Mammary epithelial cell (primary cell): ENCODE measurements around the gene KCNH6.

Experiments
- CTCF ChIP-seq, 2 donors: IDR thresholded peaks in 1 of 2; conservative IDR thresholded peaks in 1 of 2; 2 replicates each; pipeline ENCODE4 v1.5.1; 2011 to 2012; ENCODE audit warnings: inconsistent platforms in 2 of 2, low read length in 2 of 2, mild to moderate bottlenecking in 2 of 2, control low read depth in 1 of 2, low read depth in 1 of 2; ENCODE audit not compliant: insufficient read depth in 1 of 2; ENCODE audit errors: extremely low read depth in 1 of 2
- EZH2 ChIP-seq: IDR thresholded peaks from 2 replicates; pipeline ENCODE4 v1.6.1; 2012; ENCODE audit warnings: low read length, inconsistent platforms, borderline replicate concordance

- TF ChIP-seq CTCF (conservative IDR thresholded peaks at IDR 0.05 in 1 of 2, IDR thresholded peaks at IDR 0.05 in 1 of 2; ENCODE audit: extremely low read depth in 1 of 2, insufficient read depth in 1 of 2, low read depth in 1 of 2, low read length in 2 of 2) (no peak), EZH2 (no peak)
Measured at GRCh38 chr17:63493411-63493810, 29.7 kb upstream of the KCNH6 start.
